ENCODE results near the gene CERT1.
"Not testable (repeated sequence)": the region's sequence is repeated elsewhere in the genome, so short reads cannot be mapped to it uniquely, and the experiment has no call there.

The CERT1 gene

DNA sequence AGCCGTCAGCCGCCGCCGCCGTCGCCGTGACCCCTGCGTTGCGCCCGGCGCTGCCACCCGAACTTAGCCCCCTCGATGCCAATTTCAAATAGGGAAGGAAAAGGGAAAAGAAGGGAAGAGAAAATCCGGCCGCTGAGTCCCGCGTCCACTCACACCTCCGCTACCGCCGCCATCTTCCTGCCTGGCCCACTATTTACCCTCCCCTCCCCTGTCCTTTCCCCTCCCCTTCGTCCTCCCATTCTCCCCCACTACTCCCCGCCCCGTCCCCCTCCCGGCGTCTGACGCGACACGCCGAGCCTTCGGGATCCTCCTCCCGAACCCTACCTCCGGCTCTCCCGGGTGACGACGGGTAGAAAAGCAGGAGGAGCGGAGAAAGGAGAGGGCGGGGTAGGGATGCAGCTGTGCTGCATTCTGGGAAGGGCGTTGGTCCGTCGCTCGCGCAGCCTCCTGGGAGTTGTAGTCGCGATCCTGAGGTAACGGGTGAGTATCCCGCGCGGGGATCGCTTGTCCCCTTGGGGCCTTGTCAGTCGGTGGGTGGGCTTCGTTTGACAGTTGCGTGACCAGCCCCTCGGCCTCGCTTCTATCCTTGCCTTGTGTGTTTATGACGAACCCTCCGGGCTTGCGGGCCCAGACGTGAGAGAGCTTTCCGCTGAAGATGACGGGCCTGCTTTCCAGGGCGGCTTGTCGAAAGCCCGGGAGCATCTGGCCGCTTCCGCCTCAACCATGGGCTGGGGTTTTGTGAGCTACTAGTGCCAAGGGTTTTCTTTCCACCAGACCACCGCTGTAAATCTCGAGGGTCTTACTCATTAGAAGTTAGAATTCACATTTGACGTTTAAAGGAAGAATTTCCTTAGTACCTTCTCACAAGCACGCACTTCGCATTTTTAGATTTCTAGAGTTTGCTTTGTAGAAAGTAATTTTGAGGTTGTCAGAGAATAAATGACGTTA, at the start of gene CERT1, which contains the start of gene POLK:
Gene CERT1 (minus strand): TSS at position 195 of the 948 bp plus-strand sequence. CDS start 422 bp downstream, outside the sequence.
Gene POLK (plus strand): TSS at position 457 of the 948 bp plus-strand sequence.
- H3K36me3 Mint-ChIP-seq (ENCODE audit: low read depth), result peaks cover 20% of the 10 kb centered on the region
- no peaks in the 10 kb centered on the region for H3K9me3 Mint-ChIP-seq
- H3K27ac Mint-ChIP-seq, result peak within 1 kb of the TSS; percentile 98
- H3K4me1 Mint-ChIP-seq (ENCODE audit: low read depth), result peaks cover 40% of the 10 kb centered on the region
- intact Hi-C loops (cut with micrococcal nuclease), result loop anchor here (1.0 to 10.0 kb wide), 5 partner anchors 46 to 893 kb away; partner anchors contain the start of genes HMGCR, IQGAP2 and POC5
- H3K27me3 Mint-ChIP-seq, result no peaks in the 10 kb centered on the region
- H3K4me3 Mint-ChIP-seq, result peak within 1 kb of the TSS; percentile 99

GRCh38 chr5:75560655-75561054, 49.2 kb upstream of the CERT1 start:
- not testable (repeated sequence) for H3K4me3 Mint-ChIP-seq, H3K27me3 Mint-ChIP-seq, H3K27ac Mint-ChIP-seq
- H3K36me3 Mint-ChIP-seq (ENCODE audit: low read depth), result peaks cover 73% of the 10 kb centered on the region
- H3K4me1 Mint-ChIP-seq (ENCODE audit: low read depth), result peaks cover 44% of the 10 kb centered on the region
- peaks cover 25% of the 10 kb centered on the region for H3K9me3 Mint-ChIP-seq
- intact Hi-C loops (cut with micrococcal nuclease), result loop anchor here (10.0 kb wide), 1 partner anchor 146 kb away; no protein-coding TSS in a partner anchor

DNA sequence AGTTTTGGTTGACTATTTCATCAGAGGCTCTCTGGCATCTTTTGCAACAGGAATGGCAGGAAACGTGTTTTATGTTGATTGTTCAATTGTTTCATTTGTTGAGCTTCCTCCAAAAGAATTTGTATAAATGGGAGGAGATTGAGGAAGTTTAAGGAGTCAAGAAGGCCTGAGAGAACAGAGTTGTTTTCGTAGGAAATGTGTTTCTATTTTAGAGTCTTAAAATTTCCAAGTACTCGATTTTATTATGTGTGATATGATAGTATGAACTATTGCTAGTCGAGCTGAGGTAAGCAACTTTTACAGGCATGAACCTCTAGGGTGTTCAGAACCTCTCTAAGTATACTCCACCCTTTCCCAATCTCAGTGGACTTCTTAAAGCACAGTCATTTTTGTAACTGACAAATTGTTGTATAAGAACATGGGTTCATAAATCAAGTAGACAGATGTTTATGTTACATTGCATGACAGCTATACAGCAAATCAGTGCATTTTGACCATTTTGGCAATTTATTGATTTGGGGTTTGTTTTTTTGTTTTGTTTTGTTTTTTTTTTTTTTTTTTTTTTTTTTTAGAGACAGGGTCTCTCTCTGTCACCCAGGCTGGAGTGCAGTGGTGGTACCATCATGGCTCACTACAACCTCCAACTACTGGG, 47.7 kb upstream of the CERT1 start:
- Mint-ChIP-seq H3K27ac (peak overlapping the region; percentile 73), H3K4me1 (ENCODE audit: low read depth) (peaks cover 31% of the 10 kb centered on the region), H3K27me3 (no peaks in the 10 kb centered on the region), H3K9me3 (peaks cover 21% of the 10 kb centered on the region), H3K36me3 (ENCODE audit: low read depth) (peaks cover 75% of the 10 kb centered on the region), H3K4me3 (peak overlapping the region; percentile 46)
- intact Hi-C loops (cut with micrococcal nuclease), result loop anchor here (5.0 kb wide), 1 partner anchor 47 kb away; the partner anchor contains the start of genes CERT1 and POLK

GRCh38 chr5:75558221-75558620, 46.8 kb upstream of the CERT1 start:
- Mint-ChIP-seq H3K27ac (peak overlapping the region; percentile 73), H3K27me3 (no peaks in the 10 kb centered on the region), H3K9me3 (peaks cover 12% of the 10 kb centered on the region), H3K4me1 (ENCODE audit: low read depth) (peaks cover 29% of the 10 kb centered on the region), H3K4me3 (no peak overlapping the region), H3K36me3 (ENCODE audit: low read depth) (peaks cover 75% of the 10 kb centered on the region)
- intact Hi-C loops (cut with micrococcal nuclease), result loop anchor here (5.0 kb wide), 1 partner anchor 46 kb away; the partner anchor contains the start of genes CERT1 and POLK

DNA sequence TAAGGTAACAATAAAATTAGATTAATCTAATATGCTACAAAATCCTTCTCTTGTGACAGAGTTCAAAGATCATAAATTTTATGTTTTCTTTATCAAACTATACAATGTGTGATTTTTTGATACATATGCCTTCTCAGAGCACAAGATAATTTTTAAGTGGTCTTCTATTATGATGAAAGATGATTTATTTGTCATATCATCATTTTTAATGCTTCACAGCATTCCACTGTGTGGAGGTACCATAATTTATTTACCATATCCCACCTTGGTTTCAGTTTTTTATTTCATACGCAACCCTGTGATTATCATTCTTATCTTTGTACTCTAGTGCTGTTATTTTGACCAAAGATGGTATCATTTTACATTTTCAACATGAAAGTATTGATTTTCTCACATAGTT, 41.9 kb upstream of the CERT1 start:
- H3K9me3 Mint-ChIP-seq, result no peaks in the 10 kb centered on the region
- no peak overlapping the region for H3K27ac Mint-ChIP-seq
- intact Hi-C loops (cut with micrococcal nuclease), result no loop called here
- H3K4me3 Mint-ChIP-seq, result no peak overlapping the region
- peaks cover 72% of the 10 kb centered on the region for H3K36me3 Mint-ChIP-seq (ENCODE audit: low read depth)
- H3K4me1 Mint-ChIP-seq (ENCODE audit: low read depth), result peaks cover 15% of the 10 kb centered on the region
- H3K27me3 Mint-ChIP-seq, result no peaks in the 10 kb centered on the region

DNA sequence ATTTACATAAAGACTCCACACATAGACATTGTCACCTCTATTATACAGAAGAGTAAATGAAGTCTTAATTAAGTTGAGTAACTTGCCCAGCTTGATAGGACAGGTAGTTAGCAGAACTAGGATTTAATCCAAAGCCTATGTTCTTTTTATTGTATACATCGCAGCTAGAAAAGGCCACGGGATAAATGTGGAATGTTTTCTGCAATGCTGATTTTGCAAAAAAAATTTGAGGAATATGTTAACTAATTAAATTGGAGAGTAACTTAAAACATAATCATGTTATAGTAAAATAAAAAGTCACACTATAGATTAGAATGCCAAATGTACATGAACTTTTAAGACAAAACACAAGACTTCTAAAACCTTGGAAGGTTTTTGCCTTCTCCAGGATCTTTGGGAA, 41.3 kb upstream of the CERT1 start:
- intact Hi-C loops (cut with micrococcal nuclease), result no loop called here
- H3K4me1 Mint-ChIP-seq (ENCODE audit: low read depth), result peaks cover 9% of the 10 kb centered on the region
- no peaks in the 10 kb centered on the region for H3K9me3 Mint-ChIP-seq
- H3K4me3 Mint-ChIP-seq, result no peak overlapping the region
- no peaks in the 10 kb centered on the region for H3K27me3 Mint-ChIP-seq
- peaks cover 66% of the 10 kb centered on the region for H3K36me3 Mint-ChIP-seq (ENCODE audit: low read depth)
- H3K27ac Mint-ChIP-seq, result no peak overlapping the region

DNA sequence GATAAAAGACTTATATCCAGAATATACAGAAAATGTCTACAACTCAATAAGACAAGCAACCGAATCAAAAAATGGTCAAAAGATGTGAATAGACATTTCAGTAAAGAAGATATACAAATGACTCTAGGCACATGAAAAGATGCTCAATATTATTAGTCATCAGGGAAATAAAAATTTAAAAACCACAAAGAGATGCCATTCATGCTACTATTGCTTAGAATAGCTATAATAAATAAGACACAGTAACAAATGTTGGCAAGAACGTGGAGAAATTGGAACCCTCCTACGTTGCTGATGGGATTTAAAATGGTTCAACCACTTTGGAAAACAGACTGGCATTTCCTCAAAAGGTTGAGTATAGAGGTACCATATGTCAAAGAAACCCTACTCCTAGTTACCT, 40.0 kb upstream of the CERT1 start:
- H3K4me1 Mint-ChIP-seq (ENCODE audit: low read depth), result no peaks in the 10 kb centered on the region
- H3K27me3 Mint-ChIP-seq, result no peaks in the 10 kb centered on the region
- H3K9me3 Mint-ChIP-seq, result no peaks in the 10 kb centered on the region
- peaks cover 53% of the 10 kb centered on the region for H3K36me3 Mint-ChIP-seq (ENCODE audit: low read depth)
- intact Hi-C loops (cut with micrococcal nuclease), result no loop called here
- no peak overlapping the region for H3K4me3 Mint-ChIP-seq
- no peak overlapping the region for H3K27ac Mint-ChIP-seq

GRCh38 chr5:75550597-75550996, 39.2 kb upstream of the CERT1 start:
- no peak overlapping the region for H3K27ac Mint-ChIP-seq
- H3K4me1 Mint-ChIP-seq (ENCODE audit: low read depth), result no peaks in the 10 kb centered on the region
- H3K4me3 Mint-ChIP-seq, result no peak overlapping the region
- peaks cover 44% of the 10 kb centered on the region for H3K36me3 Mint-ChIP-seq (ENCODE audit: low read depth)
- no peaks in the 10 kb centered on the region for H3K9me3 Mint-ChIP-seq
- intact Hi-C loops (cut with micrococcal nuclease), result no loop called here
- H3K27me3 Mint-ChIP-seq, result no peaks in the 10 kb centered on the region

DNA sequence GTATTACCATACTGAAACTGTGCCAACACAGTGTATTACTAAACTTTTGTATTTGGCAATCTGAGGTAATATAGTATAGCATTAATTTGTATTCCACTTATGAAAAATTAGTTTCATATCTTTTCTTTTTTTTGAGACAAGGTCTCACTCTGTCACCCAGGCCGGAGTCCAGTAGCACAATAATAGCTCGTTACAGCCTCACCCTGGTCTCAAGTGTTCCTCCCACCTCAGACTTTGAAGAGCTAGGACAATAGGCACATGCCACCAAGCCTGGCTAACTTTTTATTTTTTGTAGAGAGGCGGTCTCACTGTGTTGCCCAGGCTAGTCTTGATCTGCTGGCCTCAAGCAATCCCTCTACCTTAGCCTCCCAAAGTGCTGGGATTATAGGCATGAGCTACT, 36.4 kb upstream of the CERT1 start:
- intact Hi-C loops (cut with micrococcal nuclease), result no loop called here
- no peaks in the 10 kb centered on the region for H3K27me3 Mint-ChIP-seq
- H3K4me3 Mint-ChIP-seq, result no peak overlapping the region
- H3K4me1 Mint-ChIP-seq (ENCODE audit: low read depth), result no peaks in the 10 kb centered on the region
- H3K36me3 Mint-ChIP-seq (ENCODE audit: low read depth), result peaks cover 34% of the 10 kb centered on the region
- no peaks in the 10 kb centered on the region for H3K9me3 Mint-ChIP-seq
- H3K27ac Mint-ChIP-seq, result no peak overlapping the region

GRCh38 chr5:75546830-75547229, 35.4 kb upstream of the CERT1 start:
- Mint-ChIP-seq H3K27ac (no peak overlapping the region), H3K9me3 (no peaks in the 10 kb centered on the region)
- intact Hi-C loops (cut with micrococcal nuclease), result no loop called here

GRCh38 chr5:75545131-75545530, 33.7 kb upstream of the CERT1 start:
- intact Hi-C loops (cut with micrococcal nuclease), result no loop called here
- no peak overlapping the region for H3K4me3 Mint-ChIP-seq
- H3K27ac Mint-ChIP-seq, result no peak overlapping the region

More at GRCh38 chr5:75546830-75547229, 35.4 kb upstream of the CERT1 start:
- Mint-ChIP-seq H3K4me1 (ENCODE audit: low read depth) (no peaks in the 10 kb centered on the region), H3K4me3 (no peak overlapping the region), H3K36me3 (ENCODE audit: low read depth) (peaks cover 25% of the 10 kb centered on the region), H3K27me3 (no peaks in the 10 kb centered on the region)

GRCh38 chr5:75538211-75538610, 26.8 kb upstream of the CERT1 start:
- Mint-ChIP-seq H3K4me3 (no peak overlapping the region), H3K27ac (no peak overlapping the region)

More at GRCh38 chr5:75545131-75545530, 33.7 kb upstream of the CERT1 start:
- Mint-ChIP-seq H3K9me3 (no peaks in the 10 kb centered on the region), H3K4me1 (ENCODE audit: low read depth) (no peaks in the 10 kb centered on the region), H3K27me3 (no peaks in the 10 kb centered on the region), H3K36me3 (ENCODE audit: low read depth) (peaks cover 22% of the 10 kb centered on the region)

DNA sequence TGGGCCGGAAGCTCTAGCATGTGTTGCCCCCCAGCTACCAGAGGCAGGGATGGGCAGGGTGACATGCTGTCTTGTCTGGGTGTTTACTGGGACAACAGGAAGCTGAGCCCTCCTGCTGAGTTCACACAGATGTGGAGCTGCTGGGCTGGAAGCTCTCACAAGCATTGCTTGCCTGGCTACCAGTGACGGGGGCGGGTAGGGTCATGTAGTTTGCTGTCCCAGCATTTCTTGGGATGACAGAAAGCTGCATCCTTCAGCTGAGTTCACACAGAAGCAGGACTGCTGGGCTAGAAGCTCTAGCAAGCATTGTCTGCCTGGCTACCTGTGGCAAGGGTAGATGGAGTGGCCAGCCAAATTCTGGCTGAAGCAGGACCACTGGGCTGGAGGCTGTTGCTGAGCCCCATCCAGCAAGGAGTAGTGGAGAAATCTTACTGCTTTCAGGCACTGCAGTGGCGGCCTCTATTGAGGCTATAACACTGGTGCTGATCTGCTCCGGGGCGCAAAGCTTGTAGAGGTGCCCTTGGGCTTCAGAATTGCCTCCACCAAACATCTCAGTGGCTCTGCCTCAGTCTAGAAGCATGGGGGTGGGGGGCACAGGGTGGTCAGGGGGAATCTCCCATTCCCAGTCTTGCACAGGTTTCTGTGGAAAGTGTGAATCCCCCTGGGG, 25.4 kb upstream of the CERT1 start:
- H3K36me3 Mint-ChIP-seq (ENCODE audit: low read depth), result peaks cover 39% of the 10 kb centered on the region
- peaks cover 23% of the 10 kb centered on the region for H3K9me3 Mint-ChIP-seq
- no peak overlapping the region for H3K4me3 Mint-ChIP-seq
- peak overlapping the region; percentile 70 for H3K27ac Mint-ChIP-seq
- intact Hi-C loops (cut with micrococcal nuclease), result no loop called here
- peaks cover 50% of the 10 kb centered on the region for H3K4me1 Mint-ChIP-seq (ENCODE audit: low read depth)
- no peaks in the 10 kb centered on the region for H3K27me3 Mint-ChIP-seq

More at GRCh38 chr5:75538211-75538610, 26.8 kb upstream of the CERT1 start:
- peaks cover 44% of the 10 kb centered on the region for H3K4me1 Mint-ChIP-seq (ENCODE audit: low read depth)
- intact Hi-C loops (cut with micrococcal nuclease), result no loop called here
- H3K36me3 Mint-ChIP-seq (ENCODE audit: low read depth), result peaks cover 37% of the 10 kb centered on the region
- H3K9me3 Mint-ChIP-seq, result peaks cover 19% of the 10 kb centered on the region
- H3K27me3 Mint-ChIP-seq, result no peaks in the 10 kb centered on the region

All from dendritic cell treated with granulocyte-macrophage colony-stimulating factor and Interleukin-4, amounts not matched to agents 40 ng/mL and 50 ng/mL, for 4 days (primary cell).